HCT116 (cell line): ENCODE measurements around the gene CYB5R2. TPM values are rescaled to one million over a fixed set of nuclear protein-coding genes. Genes with fewer than 3 reads are reported as not detected.

ENCODE experiments used
- ATAC-seq: fragments of 200-7000 bp; cut with Tn5 transposase; 2 replicates; pipeline ENCODE4 v1.9.1; 2020; ENCODE audit warnings: mild to moderate bottlenecking, moderate library complexity
- BruUV-seq: library from RNA; stranded (reverse); fragments of 400-500 nt; replicated peaks from 2 replicates; lab custom pipeline; 2021; lab: Mats Ljungman, UMichigan
- CTCF ChIA-PET: fragments of 300-600 bp; sonication (Branson Sonifier 250); formaldehyde crosslinking; loops from one replicate; lab custom pipeline; 2021; ENCODE audit warnings: antibody characterized with exemption; lab: Charles Lee
- POLR2A ChIA-PET: fragments of 300-600, 350-600 bp; sonication (Branson Sonifier 250); formaldehyde crosslinking; loops from one replicate; lab custom pipeline; 2021; ENCODE audit warnings: antibody characterized with exemption; lab: Charles Lee
- RAD21 ChIA-PET, 2 experiments: fragments of 300-600 bp; sonication (Branson Sonifier 250); formaldehyde crosslinking; loops; one replicate each; lab custom pipeline; 2023; ENCODE audit warnings: low total read pairs in 2 of 2; ENCODE audit not compliant: uncharacterized antibody in 2 of 2, unreplicated experiment in 2 of 2, low non-redundant PET in 1 of 2; lab: Charles Lee
- DNase-seq: peaks from one replicate; pipeline ENCODE4 v3.0.0-alpha.2; 2010; ENCODE audit warnings: low read depth, low spot score
- H2AFZ ChIP-seq: fragments of 200-600 bp; shearing (Covaris generic), sonication (generic); 2 replicates; pipeline ENCODE4 v1.6.1; 2017; ENCODE audit warnings: low read depth, mixed run types, mixed read lengths, antibody characterized with exemption, low read length; ENCODE audit not compliant: poor library complexity, severe bottlenecking
- H3K27ac ChIP-seq: 2 replicates; pipeline ENCODE4 v1.5.1; 2012; ENCODE audit warnings: low read depth, low read length
- H3K27me3 ChIP-seq: fragments of 200-600 bp; sonication (generic); 2 replicates; pipeline ENCODE4 v1.6.1; 2016; ENCODE audit warnings: mixed run types, low read length, mixed read lengths; ENCODE audit not compliant: insufficient read depth
- H3K36me3 ChIP-seq, 2 experiments: fragments of 200-500 bp in 1 of 2; fragments of 200-600 bp in 1 of 2; sonication (Bioruptor generic) in 1 of 2; sonication (generic) in 1 of 2; 2 replicates each; pipeline versions ENCODE4 v1.5.1 to v1.6.1; 2014 to 2016; ENCODE audit warnings: low read length in 2 of 2, inconsistent platforms in 1 of 2, mixed read lengths in 1 of 2, mixed run types in 1 of 2; ENCODE audit not compliant: insufficient read depth in 2 of 2, control insufficient read depth in 1 of 2
- H3K4me1 ChIP-seq, 2 experiments: fragments of 200-600 bp in 1 of 2; sonication (generic) in 1 of 2; 2 replicates each; pipeline versions ENCODE4 v1.5.1 to v1.6.1; 2012 to 2017; ENCODE audit warnings: low read length in 2 of 2, inconsistent platforms in 1 of 2, mild to moderate bottlenecking in 1 of 2, mixed read lengths in 1 of 2, mixed run types in 1 of 2, moderate library complexity in 1 of 2; ENCODE audit not compliant: insufficient read depth in 2 of 2, control insufficient read depth in 1 of 2
- H3K4me2 ChIP-seq: fragments of 200-600 bp; sonication (generic); 2 replicates; pipeline ENCODE4 v1.6.1; 2017; ENCODE audit warnings: mixed run types, low read length, mixed read lengths
- H3K4me3 ChIP-seq, 2 experiments: fragments of 200-600 bp in 1 of 2; sonication (generic) in 1 of 2; replicated peaks in 1 of 2; 2 replicates each; pipeline ENCODE4 v1.5.1; 2011 to 2016; ENCODE audit warnings: low read length in 2 of 2, control low read depth in 1 of 2, low read depth in 1 of 2, mild to moderate bottlenecking in 1 of 2, mixed read lengths in 1 of 2, mixed run types in 1 of 2
- H3K79me2 ChIP-seq: fragments of 200-600 bp; sonication (generic); 2 replicates; pipeline ENCODE4 v1.6.1; 2017; ENCODE audit warnings: mild to moderate bottlenecking, mixed run types, low read length, moderate library complexity, mixed read lengths; ENCODE audit not compliant: insufficient read depth
- H3K9ac ChIP-seq: fragments of 200-600 bp; sonication (generic); 2 replicates; pipeline ENCODE4 v1.6.1; 2016; ENCODE audit warnings: low read length, mixed read lengths
- H3K9me2 ChIP-seq: fragments of 200-600 bp; sonication (generic), shearing (Covaris generic); 2 replicates; pipeline ENCODE4 v1.6.1; 2017; ENCODE audit warnings: mixed run types, mild to moderate bottlenecking, moderate library complexity; ENCODE audit not compliant: insufficient read depth
- H3K9me3 ChIP-seq, 2 experiments: fragments of 200-500 bp in 1 of 2; fragments of 200-600 bp in 1 of 2; sonication (Bioruptor generic) in 1 of 2; sonication (generic) in 1 of 2; 2 replicates each; pipeline ENCODE4 v1.6.1; 2014 to 2017; ENCODE audit warnings: low read length in 2 of 2, mixed read lengths in 2 of 2, inconsistent platforms in 1 of 2, low read depth in 1 of 2, mild to moderate bottlenecking in 1 of 2, mixed run types in 1 of 2, moderate library complexity in 1 of 2; ENCODE audit not compliant: control insufficient read depth in 1 of 2, insufficient read depth in 1 of 2
- H4K20me1 ChIP-seq: fragments of 200-600 bp; sonication (generic), shearing (Covaris generic); 2 replicates; pipeline ENCODE4 v1.6.1; 2017; ENCODE audit warnings: mixed run types, mild to moderate bottlenecking, moderate library complexity; ENCODE audit not compliant: insufficient read depth
- ATF3 ChIP-seq: IDR thresholded peaks from 2 replicates; pipeline ENCODE4 v1.6.1; 2012
- CBX3 ChIP-seq: IDR thresholded peaks from 2 replicates; pipeline ENCODE4 v1.6.1; 2012; ENCODE audit warnings: low read depth
- CTCF ChIP-seq, 3 experiments: fragments of 200-600 bp in 1 of 3; sonication (generic) in 1 of 3; IDR thresholded peaks in 2 of 3; conservative IDR thresholded peaks in 1 of 3; 2 replicates each; pipeline ENCODE4 v1.5.1; 2012 to 2017; ENCODE audit warnings: low read depth in 2 of 3, low read length in 2 of 3, antibody characterized with exemption in 1 of 3, borderline replicate concordance in 1 of 3, control low read depth in 1 of 3, mild to moderate bottlenecking in 1 of 3, mixed read lengths in 1 of 3, mixed run types in 1 of 3, moderate library complexity in 1 of 3; ENCODE audit not compliant: insufficient read depth in 1 of 3
- EGR1 ChIP-seq: IDR thresholded peaks from 2 replicates; pipeline ENCODE4 v1.6.1; 2012; ENCODE audit warnings: low read depth
- ELF1 ChIP-seq: IDR thresholded peaks from 2 replicates; pipeline ENCODE4 v1.6.1; 2012; ENCODE audit warnings: low read depth, borderline replicate concordance
- EZH2 ChIP-seq: fragments of 200-600 bp; sonication (generic); IDR thresholded peaks from 2 replicates; pipeline ENCODE4 v1.6.1; 2017; ENCODE audit warnings: antibody characterized with exemption, mixed run types
- EZH2phosphoT487 ChIP-seq: fragments of 200-600 bp; IDR thresholded peaks from 2 replicates; pipeline ENCODE4 v1.6.1; 2018; ENCODE audit warnings: antibody characterized with exemption, borderline replicate concordance
- FOSL1 ChIP-seq: IDR thresholded peaks from 2 replicates; pipeline ENCODE4 v1.6.1; 2012; ENCODE audit warnings: low read depth
- JUND ChIP-seq: IDR thresholded peaks from 2 replicates; pipeline ENCODE4 v1.6.1; 2012
- POLR2A ChIP-seq: IDR thresholded peaks from 2 replicates; pipeline ENCODE4 v1.7.0; 2011; ENCODE audit warnings: borderline replicate concordance; ENCODE audit not compliant: insufficient read depth, insufficient read length; ENCODE audit errors: extremely low read depth
- POLR2AphosphoS5 ChIP-seq: IDR thresholded peaks from 2 replicates; pipeline ENCODE4 v1.6.1; 2011; ENCODE audit warnings: mild to moderate bottlenecking, low read depth, low read length, moderate library complexity
- RAD21 ChIP-seq: IDR thresholded peaks from 2 replicates; pipeline ENCODE4 v1.6.1; 2012; ENCODE audit warnings: low read depth, mild to moderate bottlenecking
- REST ChIP-seq: IDR thresholded peaks from 2 replicates; pipeline ENCODE4 v1.6.1; 2012; ENCODE audit warnings: low read depth
- SIN3A ChIP-seq: IDR thresholded peaks from 2 replicates; pipeline ENCODE4 v1.6.1; 2012; ENCODE audit warnings: low read depth
- SRF ChIP-seq: IDR thresholded peaks from 2 replicates; pipeline ENCODE4 v1.6.1; 2012; ENCODE audit warnings: low read depth
- TCF7L2 ChIP-seq: IDR thresholded peaks from 2 replicates; pipeline ENCODE4 v1.7.0; 2011; ENCODE audit warnings: borderline replicate concordance, inconsistent platforms; ENCODE audit not compliant: insufficient read depth, insufficient read length; ENCODE audit errors: extremely low read depth
- YY1 ChIP-seq: IDR thresholded peaks from 2 replicates; pipeline ENCODE4 v1.6.1; 2011; ENCODE audit warnings: low read length, low read depth, moderate library complexity, mild to moderate bottlenecking; ENCODE audit not compliant: insufficient replicate concordance; ENCODE audit errors: extremely low read depth
- ZBTB33 ChIP-seq: IDR thresholded peaks from 2 replicates; pipeline ENCODE4 v1.6.1; 2011; ENCODE audit warnings: mild to moderate bottlenecking, low read length, moderate library complexity; ENCODE audit not compliant: insufficient replicate concordance; ENCODE audit errors: extremely low read depth
- ZFX ChIP-seq: fragments of 450-650 bp; IDR thresholded peaks from 2 replicates; pipeline ENCODE4 v1.6.1; 2017
- ZNF274 ChIP-seq: fragments of 200-500 bp; sonication (Bioruptor generic); IDR thresholded peaks from 2 replicates; pipeline ENCODE4 v1.6.1; 2014; ENCODE audit warnings: mild to moderate bottlenecking, low read depth, low read length, inconsistent platforms
- intact Hi-C: fragments of 100-400 bp; cut with micrococcal nuclease; formaldehyde crosslinking; loops from 2 replicates; pipeline ENCODE4 v1.10.0; 2022
- total RNA-seq: library from RNA; stranded (reverse); gene quantifications from one replicate; pipeline ENCODE4 v1.2.1, GENCODE V29; 2021; ENCODE audit not compliant: unreplicated experiment

The CYB5R2 gene
- total RNA-seq, 1 experiment from 2014 or later, result 14.4 TPM

GRCh38 chr11:7667460-7667859, 5.8 kb downstream of the CYB5R2 start:
- Histone ChIP-seq H3K4me2 (no peak overlapping the region), H3K4me3 (no peak overlapping the region), H3K79me2 (no peaks in the 10 kb centered on the region), H3K27me3 (no peaks in the 10 kb centered on the region), H3K4me1 (peaks cover 2 to 4% of the 10 kb centered on the region in 2 experiments; a peak in 2 of 4 replicates), H3K9me3 (no peaks in the 10 kb centered on the region), H4K20me1 (no peaks in the 10 kb centered on the region), H3K36me3 (no peaks in the 10 kb centered on the region), H2AFZ (no peak overlapping the region), H3K9ac (no peak overlapping the region), H3K27ac (no peak overlapping the region), H3K9me2 (no peaks in the 10 kb centered on the region)
- BruUV-seq, result no TSS peak
- POLR2A ChIA-PET, result no interaction called here
- RAD21 ChIA-PET, result no interaction called here
- intact Hi-C loops, result loop anchor here (5.0 kb wide), 4 partner anchors 155 to 570 kb away; partner anchors contain the start of gene PPFIBP2
- no peak for TF ChIP-seq POLR2A
- TF ChIP-seq ZFX, result no peak
- TF ChIP-seq CTCF (IDR thresholded peaks at IDR 0.05 in 2 of 3, conservative IDR thresholded peaks at IDR 0.05 in 1 of 3; ENCODE audit: borderline replicate concordance in 1 of 3, insufficient read depth in 1 of 3, low read depth in 2 of 3, low read length in 2 of 3), result no peak
- no peak for TF ChIP-seq ZBTB33
- no peak for TF ChIP-seq SRF
- no peak for TF ChIP-seq RAD21
- TF ChIP-seq REST, result no peak
- no peak for TF ChIP-seq ATF3
- TF ChIP-seq EGR1, result no peak
- no peak for TF ChIP-seq JUND
- no peak for TF ChIP-seq YY1
- TF ChIP-seq EZH2phosphoT487, result no peak
- no peak for TF ChIP-seq CBX3
- TF ChIP-seq FOSL1, result no peak
- TF ChIP-seq EZH2, result no peak
- TF ChIP-seq ZNF274, result no peak
- no peak for TF ChIP-seq ELF1
- no peak for TF ChIP-seq POLR2AphosphoS5
- no peak for TF ChIP-seq TCF7L2
- no peak for TF ChIP-seq SIN3A
- CTCF ChIA-PET, result interaction anchor here (1.3 kb wide), 1 partner anchor 226 kb away, joined by 3 read pairs; no protein-coding TSS in a partner anchor
- DNase-seq (no peak), ATAC-seq (no peak)
